ENCODE results near the gene ZNF586.
"Not testable (repeated sequence)": the region's sequence is repeated elsewhere in the genome, so short reads cannot be mapped to it uniquely, and the experiment has no call there.

GRCh38 chr19:57738770-57739169, 30.7 kb upstream of the ZNF586 start:
- TF ChIP-seq POLR2A, CTCF (IDR thresholded peaks at IDR 0.05): not testable (repeated sequence)

Measured in uterus (tissue), 2 donors.